Fibroblast of lung (primary cell): ENCODE measurements around the gene KRT84. TPM values are rescaled to one million over a fixed set of nuclear protein-coding genes. Genes with fewer than 3 reads are reported as not detected.

ENCODE experiments used
- DNase-seq, 2 donors: peaks; one replicate each; pipeline versions ENCODE4 v3.0.0 to v3.0.0-alpha.2; 2010; ENCODE audit warnings: low read depth in 2 of 2
- H2AFZ ChIP-seq: 2 replicates; pipeline ENCODE4 v1.5.1; 2012; ENCODE audit warnings: low read length, control low read depth, inconsistent platforms
- H3K27ac ChIP-seq: 2 replicates; pipeline ENCODE4 v1.5.1; 2011; ENCODE audit warnings: low read length, control low read depth; ENCODE audit not compliant: insufficient read depth
- H3K27me3 ChIP-seq: 2 replicates; pipeline ENCODE4 v1.5.1; 2011; ENCODE audit warnings: mild to moderate bottlenecking, low read length; ENCODE audit not compliant: control insufficient read depth, insufficient read depth
- H3K36me3 ChIP-seq: 2 replicates; pipeline ENCODE4 v1.5.1; 2011; ENCODE audit warnings: low read length; ENCODE audit not compliant: control insufficient read depth, insufficient read depth
- H3K4me1 ChIP-seq: 2 replicates; pipeline ENCODE4 v1.5.1; 2011; ENCODE audit warnings: low read length; ENCODE audit not compliant: control insufficient read depth, insufficient read depth; ENCODE audit errors: extremely low read depth
- H3K4me2 ChIP-seq: 2 replicates; pipeline ENCODE4 v1.5.1; 2011; ENCODE audit warnings: low read length, control low read depth; ENCODE audit not compliant: insufficient read depth; ENCODE audit errors: extremely low read depth
- H3K4me3 ChIP-seq, 4 experiments: fragments of 200-600 bp in 1 of 4; sonication (generic) in 1 of 4; replicated peaks in 1 of 4; 2 replicates each; pipeline ENCODE4 v1.5.1; 2011 to 2016; ENCODE audit warnings: low read length in 4 of 4, low read depth in 3 of 4, mild to moderate bottlenecking in 3 of 4, control low read depth in 2 of 4, inconsistent platforms in 1 of 4, mixed read lengths in 1 of 4; ENCODE audit not compliant: insufficient read depth in 1 of 4; ENCODE audit errors: control extremely low read depth in 1 of 4
- H3K79me2 ChIP-seq: 2 replicates; pipeline ENCODE4 v1.5.1; 2012; ENCODE audit warnings: mild to moderate bottlenecking, low read length, inconsistent platforms; ENCODE audit not compliant: control insufficient read depth, insufficient read depth
- H3K9ac ChIP-seq: 2 replicates; pipeline ENCODE4 v1.5.1; 2011; ENCODE audit warnings: mild to moderate bottlenecking, low read length, control low read depth; ENCODE audit not compliant: insufficient read depth
- H3K9me3 ChIP-seq: 2 replicates; pipeline ENCODE4 v1.5.1; 2012; ENCODE audit warnings: low read depth, low read length; ENCODE audit not compliant: control insufficient read depth, insufficient read depth
- H4K20me1 ChIP-seq: 2 replicates; pipeline ENCODE4 v1.5.1; 2011; ENCODE audit warnings: low read length; ENCODE audit not compliant: control insufficient read depth, insufficient read depth; ENCODE audit errors: extremely low read depth
- EZH2 ChIP-seq: IDR thresholded peaks from 2 replicates; pipeline ENCODE4 v1.5.1; 2012; ENCODE audit warnings: low read length, control low read depth, mild to moderate bottlenecking; ENCODE audit errors: missing control alignments
- polyA plus RNA-seq, 2 donors: library from polyadenylated mRNA; depleted of rRNA in 1 of 2; stranded (reverse) in 1 of 2; unstranded in 1 of 2; fragments of >200 nt; gene quantifications; 2 replicates each; pipeline ENCODE4 v1.2.1, GENCODE V29; 2011 to 2012; ENCODE audit warnings: missing spikeins in 1 of 2
- total RNA-seq: library from RNA; depleted of rRNA; stranded (reverse); fragments of >200 nt; gene quantifications from 2 replicates; pipeline ENCODE4 v1.2.1, GENCODE V29; 2014
- TF ChIP-seq, protein P1 (sequence below), 2 donors: IDR thresholded peaks in 1 of 2; conservative IDR thresholded peaks in 1 of 2; 1 replicate in 1 of 2; 2 replicates in 1 of 2; pipeline ENCODE4 v1.5.1; 2011 to 2012; ENCODE audit warnings: low read length in 2 of 2, control low read depth in 1 of 2, inconsistent platforms in 1 of 2, low read depth in 1 of 2, mild to moderate bottlenecking in 1 of 2

The KRT84 gene
- total and polyA plus RNA-seq, 2 donors (not counting 1 experiment from before 2014, with no cell fraction given) = not detected

DNA sequence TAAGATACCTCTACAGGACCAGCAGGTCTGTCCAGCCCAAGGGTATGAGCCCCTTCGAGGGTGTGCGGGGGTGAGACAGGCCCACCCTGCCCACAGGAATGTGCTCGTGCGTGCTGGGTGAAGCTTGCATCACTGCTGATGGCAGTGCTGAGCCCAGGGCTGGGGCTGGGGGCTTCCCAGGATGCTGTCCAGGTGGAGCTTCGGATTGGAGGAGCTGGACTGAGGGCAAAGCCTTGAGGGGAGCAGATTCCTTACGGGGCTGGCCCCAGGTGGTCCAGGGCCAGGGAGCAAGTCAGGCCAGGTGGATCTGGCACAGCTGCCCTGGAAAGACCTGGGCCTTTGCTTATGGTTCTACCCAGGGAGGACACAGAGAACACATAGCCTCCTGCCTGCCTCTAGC is 15.6 kb downstream of the KRT84 start:
- H3K27me3 ChIP-seq = peaks cover 8% of the 10 kb centered on the region
- no peak overlapping the region for H2AFZ ChIP-seq
- H4K20me1 ChIP-seq = no peaks in the 10 kb centered on the region
- no peak overlapping the region for H3K4me3 ChIP-seq
- H3K79me2 ChIP-seq = no peaks in the 10 kb centered on the region
- no peak overlapping the region for H3K27ac ChIP-seq
- H3K4me2 ChIP-seq = no peak overlapping the region
- H3K4me1 ChIP-seq = no peaks in the 10 kb centered on the region
- H3K36me3 ChIP-seq = no peaks in the 10 kb centered on the region
- TF ChIP-seq, protein P1, sequence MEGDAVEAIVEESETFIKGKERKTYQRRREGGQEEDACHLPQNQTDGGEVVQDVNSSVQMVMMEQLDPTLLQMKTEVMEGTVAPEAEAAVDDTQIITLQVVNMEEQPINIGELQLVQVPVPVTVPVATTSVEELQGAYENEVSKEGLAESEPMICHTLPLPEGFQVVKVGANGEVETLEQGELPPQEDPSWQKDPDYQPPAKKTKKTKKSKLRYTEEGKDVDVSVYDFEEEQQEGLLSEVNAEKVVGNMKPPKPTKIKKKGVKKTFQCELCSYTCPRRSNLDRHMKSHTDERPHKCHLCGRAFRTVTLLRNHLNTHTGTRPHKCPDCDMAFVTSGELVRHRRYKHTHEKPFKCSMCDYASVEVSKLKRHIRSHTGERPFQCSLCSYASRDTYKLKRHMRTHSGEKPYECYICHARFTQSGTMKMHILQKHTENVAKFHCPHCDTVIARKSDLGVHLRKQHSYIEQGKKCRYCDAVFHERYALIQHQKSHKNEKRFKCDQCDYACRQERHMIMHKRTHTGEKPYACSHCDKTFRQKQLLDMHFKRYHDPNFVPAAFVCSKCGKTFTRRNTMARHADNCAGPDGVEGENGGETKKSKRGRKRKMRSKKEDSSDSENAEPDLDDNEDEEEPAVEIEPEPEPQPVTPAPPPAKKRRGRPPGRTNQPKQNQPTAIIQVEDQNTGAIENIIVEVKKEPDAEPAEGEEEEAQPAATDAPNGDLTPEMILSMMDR (conservative IDR thresholded peaks at IDR 0.05 in 1 of 2, IDR thresholded peaks at IDR 0.05 in 1 of 2; ENCODE audit: low read depth in 1 of 2, low read length in 2 of 2) = no peak
- no peak for TF ChIP-seq EZH2
- no peaks in the 10 kb centered on the region for H3K9me3 ChIP-seq
- DNase-seq = no peak
- H3K9ac ChIP-seq = no peak overlapping the region

DNA sequence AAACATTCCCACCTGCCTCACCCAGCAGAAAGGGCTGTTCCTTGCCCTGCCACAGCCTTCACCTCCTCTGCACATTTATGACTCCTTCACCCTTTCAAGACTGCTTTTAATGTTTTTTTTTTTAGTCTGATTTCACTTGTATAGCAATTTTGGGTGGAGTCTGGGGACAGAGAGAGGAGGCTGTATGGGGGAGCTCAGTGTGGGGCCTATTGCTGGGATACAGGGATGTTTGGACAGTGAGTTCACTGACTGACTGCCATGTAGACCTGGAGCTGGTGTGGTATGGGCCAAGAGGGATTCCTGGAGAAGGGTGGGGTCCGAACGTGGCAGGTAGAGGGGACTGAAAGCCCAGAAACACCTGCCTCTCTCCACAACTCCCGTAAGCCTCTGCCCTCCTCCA is 16.2 kb downstream of the KRT84 start:
- TF ChIP-seq EZH2 = no peak
- TF ChIP-seq, protein P1 (conservative IDR thresholded peaks at IDR 0.05 in 1 of 2, IDR thresholded peaks at IDR 0.05 in 1 of 2; ENCODE audit: low read depth in 1 of 2, low read length in 2 of 2) = no peak
- DNase-seq = no peak

DNA sequence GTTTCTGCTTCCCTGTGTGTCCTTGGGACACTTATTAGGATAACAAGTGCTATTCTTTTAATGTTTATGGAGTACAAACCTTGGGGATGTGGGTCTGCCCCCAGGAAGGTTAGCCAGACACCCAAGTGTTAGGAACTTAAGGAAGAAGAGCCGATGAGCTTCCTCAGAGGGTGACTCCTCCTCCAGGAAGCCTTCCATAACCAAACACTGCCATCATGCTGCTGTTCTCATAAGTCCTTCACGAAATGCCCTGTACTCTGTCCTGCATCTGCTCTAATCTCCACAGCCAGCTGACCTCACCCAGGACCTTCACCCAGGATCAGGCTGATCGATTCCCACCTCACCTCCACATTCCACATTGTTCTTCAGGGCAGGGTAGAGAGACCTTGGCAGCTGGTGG is 16.9 kb downstream of the KRT84 start:
- no peaks in the 10 kb centered on the region for H3K36me3 ChIP-seq
- peaks cover 8% of the 10 kb centered on the region for H3K27me3 ChIP-seq
- no peak overlapping the region for H3K4me3 ChIP-seq
- no peak for DNase-seq
- no peak overlapping the region for H3K27ac ChIP-seq
- no peaks in the 10 kb centered on the region for H3K4me1 ChIP-seq
- TF ChIP-seq, protein P1 (conservative IDR thresholded peaks at IDR 0.05 in 1 of 2, IDR thresholded peaks at IDR 0.05 in 1 of 2; ENCODE audit: low read depth in 1 of 2, low read length in 2 of 2) = no peak
- no peak for TF ChIP-seq EZH2
- no peak overlapping the region for H2AFZ ChIP-seq
- H3K9ac ChIP-seq = no peak overlapping the region
- H3K4me2 ChIP-seq = no peak overlapping the region
- no peaks in the 10 kb centered on the region for H4K20me1 ChIP-seq
- no peaks in the 10 kb centered on the region for H3K9me3 ChIP-seq
- no peaks in the 10 kb centered on the region for H3K79me2 ChIP-seq

More for the DNA sequence above, 16.2 kb downstream of the KRT84 start:
- Histone ChIP-seq H3K27me3 (peaks cover 8% of the 10 kb centered on the region), H3K79me2 (no peaks in the 10 kb centered on the region), H2AFZ (no peak overlapping the region), H3K4me1 (no peaks in the 10 kb centered on the region), H3K9ac (no peak overlapping the region), H3K4me2 (no peak overlapping the region), H4K20me1 (no peaks in the 10 kb centered on the region), H3K36me3 (no peaks in the 10 kb centered on the region), H3K4me3 (no peak overlapping the region), H3K27ac (no peak overlapping the region), H3K9me3 (no peaks in the 10 kb centered on the region)
